Osteoblast (primary cell): ENCODE results near the gene PHIP. TPM values are rescaled to one million over a fixed set of nuclear protein-coding genes. Genes with fewer than 3 reads are reported as not detected.

Experiments
- DNase-seq: peaks from one replicate; pipeline ENCODE4 v3.0.0; 2011; ENCODE audit warnings: low spot score, mixed read lengths; ENCODE audit not compliant: insufficient read length; ENCODE audit errors: missing footprints
- H2AFZ ChIP-seq: 2 replicates; pipeline ENCODE4 v1.6.0; 2011; ENCODE audit warnings: mild to moderate bottlenecking, low read length
- H3K27ac ChIP-seq: 2 replicates; pipeline ENCODE4 v1.5.1; 2011; ENCODE audit warnings: mild to moderate bottlenecking, low read depth, low read length, moderate library complexity
- H3K27me3 ChIP-seq: 2 replicates; pipeline ENCODE4 v1.6.0; 2012; ENCODE audit warnings: mild to moderate bottlenecking, control low read depth, inconsistent platforms, low read length, moderate library complexity; ENCODE audit not compliant: insufficient read depth
- H3K36me3 ChIP-seq: 2 replicates; pipeline ENCODE4 v1.5.1; 2011; ENCODE audit warnings: mild to moderate bottlenecking, low read length, control low read depth, moderate library complexity; ENCODE audit not compliant: insufficient read depth
- H3K4me1 ChIP-seq: 2 replicates; pipeline ENCODE4 v1.5.1; 2011; ENCODE audit warnings: mild to moderate bottlenecking, low read length, control low read depth, moderate library complexity; ENCODE audit not compliant: insufficient read depth
- H3K4me2 ChIP-seq: 2 replicates; pipeline ENCODE4 v1.6.0; 2011; ENCODE audit warnings: mild to moderate bottlenecking, low read length; ENCODE audit not compliant: insufficient read depth
- H3K4me3 ChIP-seq: fragments of 200-600 bp; sonication (generic); 3 replicates; pipeline ENCODE4 v1.5.1; 2012; ENCODE audit warnings: mild to moderate bottlenecking, low read length, inconsistent platforms; ENCODE audit not compliant: insufficient read depth
- H3K79me2 ChIP-seq: 2 replicates; pipeline ENCODE4 v1.6.0; 2012; ENCODE audit warnings: mild to moderate bottlenecking, low read length, control low read depth, inconsistent platforms; ENCODE audit not compliant: insufficient read depth
- H3K9me3 ChIP-seq: 2 replicates; pipeline ENCODE4 v1.5.1; 2011; ENCODE audit warnings: low read depth, low read length, control low read depth
- H4K20me1 ChIP-seq: 2 replicates; pipeline ENCODE4 v1.6.0; 2012; ENCODE audit warnings: mild to moderate bottlenecking, low read length, control low read depth; ENCODE audit not compliant: insufficient read depth
- total RNA-seq: library from RNA; depleted of rRNA; stranded (reverse); fragments of >200 nt; gene quantifications from 2 replicates; pipeline ENCODE4 v1.2.3, GENCODE V29; 2012
- TF ChIP-seq, protein P1 (sequence below): IDR thresholded peaks from 2 replicates; pipeline ENCODE4 v1.5.1; 2011; ENCODE audit warnings: mild to moderate bottlenecking, low read depth, low read length, moderate library complexity; ENCODE audit errors: extremely low read depth

PHIP gene
- total RNA-seq, 1 donor, result 23.9 TPM

GRCh38 chr6:79009819-79010218 is 68.2 kb downstream of the PHIP start:
- Histone ChIP-seq H3K79me2 (no peaks in the 10 kb centered on the region), H3K4me1 (peaks cover 10% of the 10 kb centered on the region), H4K20me1 (no peaks in the 10 kb centered on the region), H3K27ac (no peak overlapping the region), H3K4me3 (no peak overlapping the region), H3K36me3 (peaks cover 3% of the 10 kb centered on the region), H3K9me3 (no peaks in the 10 kb centered on the region), H3K4me2 (no peak overlapping the region), H2AFZ (no peak overlapping the region), H3K27me3 (no peaks in the 10 kb centered on the region)
- DNase-seq, result no peak
- TF ChIP-seq, protein P1, sequence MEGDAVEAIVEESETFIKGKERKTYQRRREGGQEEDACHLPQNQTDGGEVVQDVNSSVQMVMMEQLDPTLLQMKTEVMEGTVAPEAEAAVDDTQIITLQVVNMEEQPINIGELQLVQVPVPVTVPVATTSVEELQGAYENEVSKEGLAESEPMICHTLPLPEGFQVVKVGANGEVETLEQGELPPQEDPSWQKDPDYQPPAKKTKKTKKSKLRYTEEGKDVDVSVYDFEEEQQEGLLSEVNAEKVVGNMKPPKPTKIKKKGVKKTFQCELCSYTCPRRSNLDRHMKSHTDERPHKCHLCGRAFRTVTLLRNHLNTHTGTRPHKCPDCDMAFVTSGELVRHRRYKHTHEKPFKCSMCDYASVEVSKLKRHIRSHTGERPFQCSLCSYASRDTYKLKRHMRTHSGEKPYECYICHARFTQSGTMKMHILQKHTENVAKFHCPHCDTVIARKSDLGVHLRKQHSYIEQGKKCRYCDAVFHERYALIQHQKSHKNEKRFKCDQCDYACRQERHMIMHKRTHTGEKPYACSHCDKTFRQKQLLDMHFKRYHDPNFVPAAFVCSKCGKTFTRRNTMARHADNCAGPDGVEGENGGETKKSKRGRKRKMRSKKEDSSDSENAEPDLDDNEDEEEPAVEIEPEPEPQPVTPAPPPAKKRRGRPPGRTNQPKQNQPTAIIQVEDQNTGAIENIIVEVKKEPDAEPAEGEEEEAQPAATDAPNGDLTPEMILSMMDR, result no peak

- H4K20me1 ChIP-seq, result no peaks in the 10 kb centered on the region
- H3K4me2 ChIP-seq, result peak overlapping the region; percentile 57
- peak overlapping the region; percentile 21 for H3K27ac ChIP-seq
Measured at GRCh38 chr6:79005497-79005896, 72.6 kb downstream of the PHIP start.

DNA sequence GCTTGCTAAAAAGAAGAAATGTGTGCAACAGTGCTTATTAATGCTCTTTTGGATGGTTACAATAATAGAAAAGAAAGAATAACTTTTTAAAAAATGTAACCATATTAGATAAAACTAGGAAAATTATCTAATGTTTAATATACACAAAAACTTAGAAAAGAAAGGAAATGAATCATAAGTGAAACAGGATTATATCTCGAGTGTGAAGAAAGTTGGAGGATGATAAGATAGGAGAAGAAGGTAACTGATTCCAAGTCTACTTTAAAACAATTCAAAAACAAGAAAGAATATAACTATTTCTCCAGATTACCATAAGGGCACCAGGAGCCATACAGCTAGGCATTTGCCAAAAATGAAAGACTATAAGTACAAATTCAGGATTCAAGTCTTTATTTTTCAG is 73.0 kb downstream of the PHIP start:
- Histone ChIP-seq H3K79me2 (no peaks in the 10 kb centered on the region), H3K27ac (peak overlapping the region; percentile 21), H3K4me1 (peaks cover 10% of the 10 kb centered on the region), H3K36me3 (peaks cover 13% of the 10 kb centered on the region), H3K4me2 (peak overlapping the region; percentile 57), H3K27me3 (no peaks in the 10 kb centered on the region), H3K9me3 (no peaks in the 10 kb centered on the region), H3K4me3 (no peak overlapping the region), H4K20me1 (no peaks in the 10 kb centered on the region), H2AFZ (no peak overlapping the region)
- TF ChIP-seq, protein P1, result no peak
- no peak for DNase-seq

More at GRCh38 chr6:79005497-79005896, 72.6 kb downstream of the PHIP start:
- Histone ChIP-seq H3K4me1 (peaks cover 10% of the 10 kb centered on the region), H3K27me3 (no peaks in the 10 kb centered on the region), H2AFZ (no peak overlapping the region), H3K79me2 (no peaks in the 10 kb centered on the region), H3K9me3 (no peaks in the 10 kb centered on the region), H3K4me3 (no peak overlapping the region), H3K36me3 (peaks cover 12% of the 10 kb centered on the region)
- TF ChIP-seq, protein P1, result no peak
- DNase-seq, result no peak

DNA sequence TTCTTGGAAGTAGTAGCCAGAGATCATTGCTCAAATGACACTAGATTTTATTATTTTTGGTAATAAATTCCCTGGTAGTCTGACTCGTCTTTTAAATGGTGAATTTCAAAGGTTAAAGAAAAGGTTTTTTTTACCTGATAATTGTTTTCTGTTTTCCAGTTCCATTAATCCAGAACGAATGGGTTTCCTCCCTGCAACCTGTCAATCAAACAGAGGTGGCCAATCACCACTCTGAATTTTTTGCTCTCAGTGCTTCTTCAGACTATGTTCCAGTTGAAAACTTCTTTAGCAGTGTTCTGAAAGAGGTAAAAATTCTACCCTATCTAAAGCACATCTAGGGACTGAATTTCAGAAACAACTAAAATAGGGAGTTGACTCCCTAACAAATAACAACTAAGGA is 73.8 kb downstream of the PHIP start:
- Histone ChIP-seq H3K4me2 (no peak overlapping the region), H3K36me3 (peaks cover 13% of the 10 kb centered on the region), H4K20me1 (no peaks in the 10 kb centered on the region), H3K27me3 (no peaks in the 10 kb centered on the region), H2AFZ (no peak overlapping the region), H3K4me3 (no peak overlapping the region), H3K4me1 (peaks cover 10% of the 10 kb centered on the region), H3K9me3 (no peaks in the 10 kb centered on the region), H3K79me2 (no peaks in the 10 kb centered on the region), H3K27ac (no peak overlapping the region)
- TF ChIP-seq, protein P1, result no peak
- no peak for DNase-seq
